Measurements from ENCODE around the gene ZNF674. TPM values are rescaled to one million over a fixed set of nuclear protein-coding genes. Genes with fewer than 3 reads are reported as not detected.
"Not testable (repeated sequence)": the region's sequence is repeated elsewhere in the genome, so short reads cannot be mapped to it uniquely, and the experiment has no call there.

Gene ZNF674
- total and polyA plus RNA-seq, 4 donors: 1.5 to 7.9 (median 3.7) TPM

DNA sequence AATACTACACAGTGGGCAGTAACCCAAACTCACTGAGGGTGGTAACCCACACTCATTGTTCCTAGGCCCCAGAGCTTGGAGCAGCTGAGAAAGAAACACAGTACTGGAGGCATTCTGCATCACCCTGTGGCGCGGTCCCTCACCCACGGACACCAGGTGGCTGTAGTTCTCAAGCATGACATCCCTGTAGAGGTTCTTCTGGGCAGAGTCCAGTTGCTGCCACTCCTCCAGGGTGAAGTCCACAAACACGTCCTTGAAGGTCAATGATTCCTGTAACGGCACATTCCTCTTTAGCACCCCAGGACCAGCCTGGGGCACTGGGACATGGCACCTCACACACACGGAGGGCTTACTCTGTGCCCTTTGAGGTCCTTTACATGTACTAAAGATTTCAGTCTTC, 16.6 kb downstream of the ZNF674 start:
- H3K4me1 ChIP-seq (ENCODE audit: control insufficient read depth in 1 of 2, insufficient read depth in 2 of 2, low read length in 2 of 2); intact Hi-C loops (cut with DNase I): not testable (repeated sequence)

DNA sequence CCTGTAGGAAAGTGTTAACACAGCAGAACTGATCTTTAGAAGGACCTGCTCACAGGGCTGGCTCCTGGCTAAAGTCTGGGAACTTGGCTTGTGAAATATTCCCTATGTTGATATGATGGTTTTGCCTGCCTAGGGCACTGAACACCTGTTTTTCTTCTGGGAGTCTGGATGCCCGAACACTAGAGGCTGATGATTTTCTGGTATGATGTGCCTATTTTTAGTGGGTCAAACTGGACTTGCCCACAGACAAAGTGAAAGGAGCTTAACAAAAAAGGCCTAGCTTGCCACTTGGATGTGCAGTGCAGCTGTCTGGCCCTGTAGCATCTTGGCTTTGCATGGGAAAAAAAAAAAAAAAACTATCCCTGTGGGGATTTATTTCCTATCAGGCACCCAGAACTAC, 39.1 kb downstream of the ZNF674 start:
- 83 to 90% methylated on average over 1 of the region's 1 CpG for WGBS, 2 donors
- intact Hi-C loops (cut with DNase I): no loop called here

More for the DNA sequence above, 16.6 kb downstream of the ZNF674 start:
- WGBS, 2 donors: 87% methylated on average over 6 of the region's 6 CpGs
- ATAC-seq (ENCODE audit: low FRiP score); H3K27me3 ChIP-seq (ENCODE audit: control insufficient read depth in 1 of 2, insufficient read depth in 2 of 2, low read length in 1 of 2); H3K27ac ChIP-seq (ENCODE audit: low read depth in 1 of 2, low read length in 2 of 2); DNase-seq; H3K9me3 ChIP-seq (ENCODE audit: control insufficient read depth, low read length); H3K4me3 ChIP-seq (ENCODE audit: low read length in 2 of 2); H3K36me3 ChIP-seq (ENCODE audit: control insufficient read depth in 1 of 2, insufficient read depth in 2 of 2, low read length in 1 of 2): not testable (repeated sequence)

DNA sequence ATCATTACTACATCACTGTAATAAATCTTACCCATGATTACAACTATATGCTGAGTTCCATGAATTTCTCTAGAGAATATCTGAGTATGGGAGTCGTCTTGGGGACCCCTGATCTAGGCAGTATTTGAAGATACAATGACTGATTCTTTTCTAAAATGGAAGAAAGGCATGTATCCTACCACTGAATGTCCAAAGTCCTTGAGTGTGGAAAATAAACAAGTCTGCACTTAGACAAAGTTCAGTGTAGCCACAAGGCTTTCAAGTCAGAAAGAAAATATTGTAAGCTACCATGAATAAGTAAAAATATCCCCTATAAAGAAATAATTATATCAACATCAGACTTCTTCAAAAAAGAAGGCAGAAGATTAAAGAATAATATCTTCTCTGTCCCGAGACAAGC, 42.4 kb downstream of the ZNF674 start:
- Histone ChIP-seq H3K27ac (ENCODE audit: low read depth in 1 of 2, low read length in 2 of 2) (no peak overlapping the region), H3K36me3 (ENCODE audit: control insufficient read depth in 1 of 2, insufficient read depth in 2 of 2, low read length in 1 of 2) (peaks cover 0 to 3% of the 10 kb centered on the region in 2 donors), H3K4me3 (ENCODE audit: low read length in 2 of 2) (no peak overlapping the region), H3K9me3 (ENCODE audit: control insufficient read depth, low read length) (peaks cover 1% of the 10 kb centered on the region), H3K27me3 (ENCODE audit: control insufficient read depth in 1 of 2, insufficient read depth in 2 of 2, low read length in 1 of 2) (no peaks in the 10 kb centered on the region), H3K4me1 (ENCODE audit: control insufficient read depth in 1 of 2, insufficient read depth in 2 of 2, low read length in 2 of 2) (no peaks in the 10 kb centered on the region)
- intact Hi-C loops (cut with DNase I): no loop called here
- 67 to 96% methylated on average over 2 of the region's 2 CpGs for WGBS, 2 donors
- DNase-seq (no peak), ATAC-seq (ENCODE audit: low FRiP score) (no peak)

More for the DNA sequence above, 39.1 kb downstream of the ZNF674 start:
- Histone ChIP-seq H3K4me3 (ENCODE audit: low read length in 2 of 2) (no peak overlapping the region), H3K36me3 (ENCODE audit: control insufficient read depth in 1 of 2, insufficient read depth in 2 of 2, low read length in 1 of 2) (peaks cover 0 to 3% of the 10 kb centered on the region in 2 donors), H3K9me3 (ENCODE audit: control insufficient read depth, low read length) (peaks cover 1% of the 10 kb centered on the region), H3K27ac (ENCODE audit: low read depth in 1 of 2, low read length in 2 of 2) (no peak overlapping the region), H3K27me3 (ENCODE audit: control insufficient read depth in 1 of 2, insufficient read depth in 2 of 2, low read length in 1 of 2) (no peaks in the 10 kb centered on the region), H3K4me1 (ENCODE audit: control insufficient read depth in 1 of 2, insufficient read depth in 2 of 2, low read length in 2 of 2) (no peaks in the 10 kb centered on the region)
- no peak for DNase-seq
- ATAC-seq (ENCODE audit: low FRiP score): no peak

DNA sequence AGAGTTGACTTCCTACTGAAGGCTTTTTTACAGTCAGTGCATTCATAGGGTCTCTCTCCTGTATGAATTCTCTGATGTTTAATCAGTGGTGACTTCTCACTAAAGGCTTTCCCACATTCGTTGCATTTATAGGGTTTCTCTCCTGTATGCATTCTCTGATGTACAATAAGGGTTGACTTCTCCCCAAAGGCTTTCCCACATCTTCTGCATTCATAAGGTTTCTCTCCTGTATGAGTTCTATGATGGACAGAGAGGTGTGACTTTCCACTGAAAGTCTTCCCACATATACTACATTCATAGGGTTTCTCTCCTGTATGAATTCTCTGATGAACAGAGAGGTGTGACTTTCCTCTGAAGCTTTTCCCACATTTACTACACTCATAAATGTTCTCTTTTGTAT, 45.2 kb downstream of the ZNF674 start:
- peaks cover 3% of the 10 kb centered on the region for H3K9me3 ChIP-seq (ENCODE audit: control insufficient read depth, low read length)
- 70 to 98% methylated on average over 1 of the region's 1 CpG for WGBS, 2 donors
- H3K36me3 ChIP-seq (ENCODE audit: control insufficient read depth in 1 of 2, insufficient read depth in 2 of 2, low read length in 1 of 2): peaks cover 0 to 3% of the 10 kb centered on the region in 2 donors
- H3K27me3 ChIP-seq (ENCODE audit: control insufficient read depth in 1 of 2, insufficient read depth in 2 of 2, low read length in 1 of 2): no peaks in the 10 kb centered on the region
- no peak overlapping the region for H3K27ac ChIP-seq (ENCODE audit: low read depth in 1 of 2, low read length in 2 of 2)
- ATAC-seq (ENCODE audit: low FRiP score) (no peak), DNase-seq (no peak)
- H3K4me1 ChIP-seq (ENCODE audit: control insufficient read depth in 1 of 2, insufficient read depth in 2 of 2, low read length in 2 of 2): no peaks in the 10 kb centered on the region
- no peak overlapping the region for H3K4me3 ChIP-seq (ENCODE audit: low read length in 2 of 2)
- intact Hi-C loops (cut with DNase I): no loop called here

DNA sequence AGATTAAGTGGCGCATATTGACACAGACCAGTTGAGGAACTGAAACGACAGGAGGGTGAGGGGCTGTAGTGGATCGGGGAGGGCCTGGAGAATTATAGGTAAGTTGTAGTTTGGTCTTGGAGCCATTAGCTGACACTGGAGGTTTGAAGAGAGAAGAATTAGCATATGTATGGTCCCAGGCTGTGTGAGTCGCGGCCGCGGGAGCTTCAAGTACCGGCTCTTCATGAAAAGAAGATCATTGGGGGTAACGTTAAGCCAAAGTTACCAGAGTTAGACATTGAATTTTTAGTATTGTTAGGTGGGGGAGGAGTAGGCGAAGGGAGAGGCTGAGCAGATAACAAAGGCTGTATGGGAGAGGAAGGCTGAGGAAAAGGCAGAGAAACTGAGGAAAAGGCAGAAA, 56.5 kb downstream of the ZNF674 start:
- intact Hi-C loops (cut with DNase I): no loop called here

DNA sequence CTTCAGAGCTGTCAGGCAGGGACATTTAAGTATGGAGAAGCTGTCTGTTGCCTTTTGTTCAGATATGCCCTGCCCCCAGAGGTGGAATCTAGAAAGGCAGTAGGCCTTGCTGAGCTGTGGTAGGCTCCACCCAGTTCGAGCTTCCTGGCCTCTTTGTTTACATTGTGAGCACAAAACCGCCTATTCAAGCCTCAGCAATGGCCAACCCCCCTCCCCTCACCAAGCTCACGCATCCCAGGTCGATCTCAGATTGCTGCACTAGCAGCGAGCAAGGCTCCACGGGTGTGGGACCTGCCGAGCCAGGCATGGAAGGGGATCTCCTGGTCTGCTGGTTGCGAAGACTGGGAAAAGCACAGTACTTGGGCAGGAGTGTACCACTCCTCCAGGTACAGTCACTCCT, 59.3 kb downstream of the ZNF674 start:
- no peaks in the 10 kb centered on the region for H3K4me1 ChIP-seq (ENCODE audit: control insufficient read depth in 1 of 2, insufficient read depth in 2 of 2, low read length in 2 of 2)
- no peak overlapping the region for H3K4me3 ChIP-seq (ENCODE audit: low read length in 2 of 2)
- no peaks in the 10 kb centered on the region for H3K9me3 ChIP-seq (ENCODE audit: control insufficient read depth, low read length)
- ATAC-seq (ENCODE audit: low FRiP score) (no peak), DNase-seq (no peak)
- peaks cover 0 to 2% of the 10 kb centered on the region in 2 donors for H3K36me3 ChIP-seq (ENCODE audit: control insufficient read depth in 1 of 2, insufficient read depth in 2 of 2, low read length in 1 of 2)
- no peaks in the 10 kb centered on the region for H3K27me3 ChIP-seq (ENCODE audit: control insufficient read depth in 1 of 2, insufficient read depth in 2 of 2, low read length in 1 of 2)
- intact Hi-C loops (cut with DNase I): no loop called here
- no peak overlapping the region for H3K27ac ChIP-seq (ENCODE audit: low read depth in 1 of 2, low read length in 2 of 2)
- WGBS, 2 donors: 65 to 90% methylated on average over 8 of the region's 8 CpGs

More for the DNA sequence above, 56.5 kb downstream of the ZNF674 start:
- Histone ChIP-seq H3K4me1 (ENCODE audit: control insufficient read depth in 1 of 2, insufficient read depth in 2 of 2, low read length in 2 of 2) (no peaks in the 10 kb centered on the region), H3K36me3 (ENCODE audit: control insufficient read depth in 1 of 2, insufficient read depth in 2 of 2, low read length in 1 of 2) (peaks cover 0 to 2% of the 10 kb centered on the region in 2 donors), H3K27me3 (ENCODE audit: control insufficient read depth in 1 of 2, insufficient read depth in 2 of 2, low read length in 1 of 2) (no peaks in the 10 kb centered on the region), H3K9me3 (ENCODE audit: control insufficient read depth, low read length) (no peaks in the 10 kb centered on the region), H3K27ac (ENCODE audit: low read depth in 1 of 2, low read length in 2 of 2) (no peak overlapping the region), H3K4me3 (ENCODE audit: low read length in 2 of 2) (no peak overlapping the region)
- 70% methylated on average over 10 of the region's 10 CpGs for WGBS, 2 donors
- DNase-seq: no peak
- ATAC-seq (ENCODE audit: low FRiP score): no peak

DNA sequence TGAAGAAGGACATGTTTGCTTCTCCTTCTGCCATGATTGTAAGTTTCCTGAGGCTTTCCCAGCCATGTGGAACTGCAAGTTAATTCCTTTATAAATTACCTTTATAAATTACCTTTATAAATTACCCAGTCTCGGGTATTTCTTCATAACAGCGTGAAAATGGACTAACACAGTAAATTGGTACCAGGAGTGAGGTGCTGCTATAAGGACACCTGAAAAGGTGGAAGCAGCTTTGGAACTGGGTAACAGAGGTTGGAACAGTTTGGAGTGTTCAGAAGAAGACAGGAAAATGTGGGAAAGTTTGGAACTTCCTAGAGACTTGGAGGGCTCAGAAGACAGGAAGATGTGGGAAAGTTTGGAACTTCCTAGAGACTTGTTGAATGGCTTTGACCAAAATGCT, 66.6 kb downstream of the ZNF674 start:
- 75 to 96% methylated on average over 2 of the region's 2 CpGs for WGBS, 2 donors
- H3K4me3 ChIP-seq (ENCODE audit: low read length in 2 of 2); H3K27me3 ChIP-seq (ENCODE audit: control insufficient read depth in 1 of 2, insufficient read depth in 2 of 2, low read length in 1 of 2); ATAC-seq (ENCODE audit: low FRiP score); intact Hi-C loops (cut with DNase I); H3K27ac ChIP-seq (ENCODE audit: low read depth in 1 of 2, low read length in 2 of 2); H3K36me3 ChIP-seq (ENCODE audit: control insufficient read depth in 1 of 2, insufficient read depth in 2 of 2, low read length in 1 of 2); H3K4me1 ChIP-seq (ENCODE audit: control insufficient read depth in 1 of 2, insufficient read depth in 2 of 2, low read length in 2 of 2); H3K9me3 ChIP-seq (ENCODE audit: control insufficient read depth, low read length); DNase-seq: not testable (repeated sequence)

DNA sequence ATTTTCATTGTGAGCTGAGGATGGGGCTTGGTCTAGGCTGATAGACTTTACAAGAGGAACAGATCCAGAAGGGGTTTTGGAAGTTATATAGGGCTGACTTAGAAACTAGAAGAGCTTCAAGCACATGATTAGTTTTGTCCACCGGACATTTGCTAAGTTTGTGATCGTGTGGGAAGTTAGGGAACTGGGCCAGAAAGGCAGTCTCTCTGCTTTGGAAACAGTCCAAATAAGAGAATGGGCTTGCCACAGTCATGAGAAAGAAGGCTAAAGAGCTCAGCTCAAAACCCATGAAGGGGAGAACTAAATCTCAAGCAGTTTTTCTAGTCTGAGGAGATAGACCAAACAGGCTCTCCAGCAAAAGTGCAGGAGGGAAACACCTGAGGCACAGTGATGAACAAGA, 67.8 kb downstream of the ZNF674 start:
- intact Hi-C loops (cut with DNase I): no loop called here
- ATAC-seq (ENCODE audit: low FRiP score): no peak
- H3K27me3 ChIP-seq (ENCODE audit: control insufficient read depth in 1 of 2, insufficient read depth in 2 of 2, low read length in 1 of 2): no peaks in the 10 kb centered on the region
- no peak for DNase-seq
- 3 to 31% methylated on average over 2 of the region's 2 CpGs for WGBS, 2 donors
- H3K4me3 ChIP-seq (ENCODE audit: low read length in 2 of 2): no peak overlapping the region
- H3K9me3 ChIP-seq (ENCODE audit: control insufficient read depth, low read length): no peaks in the 10 kb centered on the region
- no peaks in the 10 kb centered on the region for H3K4me1 ChIP-seq (ENCODE audit: control insufficient read depth in 1 of 2, insufficient read depth in 2 of 2, low read length in 2 of 2)
- H3K36me3 ChIP-seq (ENCODE audit: control insufficient read depth in 1 of 2, insufficient read depth in 2 of 2, low read length in 1 of 2): no peaks in the 10 kb centered on the region
- no peak overlapping the region for H3K27ac ChIP-seq (ENCODE audit: low read depth in 1 of 2, low read length in 2 of 2)

DNA sequence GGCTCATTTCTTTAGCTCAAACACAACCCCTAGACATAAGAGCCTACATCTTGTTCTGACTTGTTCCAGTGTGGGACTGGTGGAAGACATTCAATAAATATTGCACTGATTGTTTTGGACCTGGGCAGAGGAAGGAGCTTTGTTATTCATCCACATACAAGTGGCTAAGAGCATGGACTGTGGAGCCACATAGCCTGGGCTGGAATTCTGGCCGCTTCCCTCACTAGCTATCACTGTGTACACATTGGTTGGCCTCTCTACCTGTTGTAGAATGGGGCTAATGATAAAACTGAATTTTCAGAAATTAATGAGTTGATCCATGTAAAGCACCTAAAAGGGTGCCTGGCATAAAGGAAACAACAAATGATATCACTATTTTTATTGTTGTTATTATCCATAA, 80.0 kb downstream of the ZNF674 start:
- WGBS, 2 donors: 69 to 78% methylated on average over 1 of the region's 1 CpG
- intact Hi-C loops (cut with DNase I): no loop called here

More for the DNA sequence above, 80.0 kb downstream of the ZNF674 start:
- Histone ChIP-seq H3K27me3 (ENCODE audit: control insufficient read depth in 1 of 2, insufficient read depth in 2 of 2, low read length in 1 of 2) (no peaks in the 10 kb centered on the region), H3K4me3 (ENCODE audit: low read length in 2 of 2) (no peak overlapping the region), H3K4me1 (ENCODE audit: control insufficient read depth in 1 of 2, insufficient read depth in 2 of 2, low read length in 2 of 2) (no peaks in the 10 kb centered on the region), H3K27ac (ENCODE audit: low read depth in 1 of 2, low read length in 2 of 2) (no peak overlapping the region), H3K36me3 (ENCODE audit: control insufficient read depth in 1 of 2, insufficient read depth in 2 of 2, low read length in 1 of 2) (peaks cover 0 to 2% of the 10 kb centered on the region in 2 donors), H3K9me3 (ENCODE audit: control insufficient read depth, low read length) (no peaks in the 10 kb centered on the region)
- no peak for ATAC-seq (ENCODE audit: low FRiP score)
- DNase-seq: no peak

Measured in aorta (tissue), 5 donors.